ENCODE data around the gene SYT9. TPM values are rescaled to one million over a fixed set of nuclear protein-coding genes. Genes with fewer than 3 reads are reported as not detected.

SYT9 gene
- polyA plus RNA-seq, 2 of the 4 experiments (the other 2 are of a cell fraction): 0.10 TPM; not detected in 1

- H3K4me1 ChIP-seq: 0 out of 3 replicates have a peak, but pooled peaks cover 6% of the 10 kb centered on the region
- 73% methylated on average over 1 of the region's 1 CpG for WGBS (ENCODE audit: missing lambda C conversion rate)
- no peak overlapping the region for H3K4me3 ChIP-seq
- ATAC-seq (no peak), DNase-seq (ENCODE audit: low read depth in 1 of 2, low spot score in 1 of 2) (no peak), FAIRE-seq (no peak)
- POLR2A ChIA-PET: no interaction called here
- H3K27ac ChIP-seq: no peak overlapping the region
- CTCF ChIA-PET: interaction anchor here (0.9 to 6.1 kb wide), 5 partner anchors 22 to 179 kb away, joined by 3 to 76 read pairs (median 5); no protein-coding TSS in a partner anchor
- no peak overlapping the region for H3K4me2 ChIP-seq
- H3K9me3 ChIP-seq: no peaks in the 10 kb centered on the region
- no peak for TF ChIP-seq KDM5A (IDR thresholded peaks at IDR 0.05)
- TF ChIP-seq USF2 (IDR thresholded peaks at IDR 0.05): no peak
- TF ChIP-seq ZC3H11A (IDR thresholded peaks at IDR 0.05): no peak
- TF ChIP-seq HDAC2 (IDR thresholded peaks at IDR 0.05): no peak
- no peak for TF ChIP-seq TP53 (CRISPR knock-in tag; IDR thresholded peaks at IDR 0.05)
- no peak for TF ChIP-seq KDM1A (IDR thresholded peaks at IDR 0.05; ENCODE audit: low read depth)
- TF ChIP-seq FOSL2 (IDR thresholded peaks at IDR 0.05): no peak
- no peak for TF ChIP-seq FOSL2 (CRISPR knock-in tag; IDR thresholded peaks at IDR 0.05)
- TF ChIP-seq CBX2 (IDR thresholded peaks at IDR 0.05; ENCODE audit: borderline replicate concordance, low read depth): no peak
- TF ChIP-seq NR3C1 (IDR thresholded peaks at IDR 0.05): no peak
- no peak for TF ChIP-seq BHLHE40 (IDR thresholded peaks at IDR 0.05; ENCODE audit: low read depth, low read length)
- TF ChIP-seq PBX3 (IDR thresholded peaks at IDR 0.05): no peak
- no peak for TF ChIP-seq MAX (IDR thresholded peaks at IDR 0.05)
- no peak for TF ChIP-seq HMGXB4 (CRISPR knock-in tag; IDR thresholded peaks at IDR 0.05; ENCODE audit: borderline replicate concordance)
- no peak for TF ChIP-seq EHMT2 (IDR thresholded peaks at IDR 0.05; ENCODE audit: low read depth)
- no peak for TF ChIP-seq RNF2 (IDR thresholded peaks at IDR 0.05; ENCODE audit: borderline replicate concordance, low read depth)
- TF ChIP-seq CTCF (IDR thresholded peaks at IDR 0.05): no peak
- no peak for TF ChIP-seq MYC (IDR thresholded peaks at IDR 0.05; ENCODE audit: borderline replicate concordance, low read length)
- no peak for TF ChIP-seq JUNB (IDR thresholded peaks at IDR 0.05)
- no peak for TF ChIP-seq POLR2A (IDR thresholded peaks at IDR 0.05; ENCODE audit: low read length)
- no peak for TF ChIP-seq JUN (IDR thresholded peaks at IDR 0.05)
Observed at GRCh38 chr11:7515447-7515886, 263.8 kb downstream of the SYT9 start.

GRCh38 chr11:7516475-7516874 lies 264.8 kb downstream of the SYT9 start:
- no peak overlapping the region for H3K4me2 ChIP-seq
- no peak overlapping the region for H3K27ac ChIP-seq
- ChIA-PET POLR2A (no interaction called here), CTCF (interaction anchor here (0.6 to 1.7 kb wide), 3 partner anchors 55 to 517 kb away, joined by 3 to 6 read pairs (median 4); no protein-coding TSS in a partner anchor)
- no peak for DNase-seq (ENCODE audit: low read depth in 1 of 2, low spot score in 1 of 2)
- no peaks in the 10 kb centered on the region for H3K9me3 ChIP-seq
- no peak for TF ChIP-seq EP300 (IDR thresholded peaks at IDR 0.05)
- TF ChIP-seq ELK1 (IDR thresholded peaks at IDR 0.05; ENCODE audit: low read depth, low read length): no peak
- no peak for TF ChIP-seq ZNF302 (CRISPR knock-in tag; IDR thresholded peaks at IDR 0.05)
- TF ChIP-seq JUNB (IDR thresholded peaks at IDR 0.05): no peak
- TF ChIP-seq PBX3 (IDR thresholded peaks at IDR 0.05): no peak
- no peak for TF ChIP-seq USF2 (IDR thresholded peaks at IDR 0.05)
- no peak for TF ChIP-seq MAZ (IDR thresholded peaks at IDR 0.05; ENCODE audit: borderline replicate concordance, low read depth, low read length)
- no peak for TF ChIP-seq CHD4 (IDR thresholded peaks at IDR 0.05; ENCODE audit: borderline replicate concordance)
- no peak for TF ChIP-seq HES2 (IDR thresholded peaks at IDR 0.05)
- TF ChIP-seq FOSL2 (IDR thresholded peaks at IDR 0.05): no peak
- no peak for TF ChIP-seq FOSL2 (CRISPR knock-in tag; IDR thresholded peaks at IDR 0.05)
- TF ChIP-seq RCOR1 (IDR thresholded peaks at IDR 0.05; ENCODE audit: low read depth, low read length): no peak
- no peak for TF ChIP-seq RAD21 (conservative IDR thresholded peaks at IDR 0.05 in 1 of 2, IDR thresholded peaks at IDR 0.05 in 1 of 2)
- no peak for TF ChIP-seq TFCP2L1 (CRISPR knock-in tag; IDR thresholded peaks at IDR 0.05)
- no peak overlapping the region for H3K4me3 ChIP-seq
- H3K4me1 ChIP-seq: 0 out of 3 replicates have a peak, but pooled peaks cover 6% of the 10 kb centered on the region
- ATAC-seq: no peak
- WGBS (ENCODE audit: missing lambda C conversion rate): 73% methylated on average over 12 of the region's 12 CpGs
- FAIRE-seq: no peak

Data from A549 (cell line).